KMS-11 (cell line): ENCODE data around the gene CDH3.
"Not testable (repeated sequence)": the region's sequence is repeated elsewhere in the genome, so short reads cannot be mapped to it uniquely, and the experiment has no call there.

Experiments used
- H2AFZ ChIP-seq: fragments of 200-600 bp; sonication (generic); 2 replicates; pipeline ENCODE4 v1.6.1; 2016; ENCODE audit warnings: antibody characterized with exemption, mixed run types, low read depth
- H3K27ac ChIP-seq: fragments of 200-600 bp; sonication (generic); 2 replicates; pipeline ENCODE4 v1.6.1; 2016; ENCODE audit warnings: mild to moderate bottlenecking, mixed run types
- H3K27me3 ChIP-seq: fragments of 200-600 bp; sonication (generic); 2 replicates; pipeline ENCODE4 v1.6.1; 2017; ENCODE audit warnings: mild to moderate bottlenecking, low read depth, mixed run types, moderate library complexity; ENCODE audit not compliant: insufficient read depth
- H3K36me3 ChIP-seq: fragments of 200-600 bp; sonication (generic); 2 replicates; pipeline ENCODE4 v1.6.1; 2017; ENCODE audit warnings: mild to moderate bottlenecking, mixed run types; ENCODE audit not compliant: insufficient read depth
- H3K4me1 ChIP-seq: fragments of 200-600 bp; sonication (generic); 2 replicates; pipeline ENCODE4 v1.6.1; 2016; ENCODE audit warnings: mild to moderate bottlenecking, low read depth, mixed run types; ENCODE audit not compliant: poor library complexity, severe bottlenecking
- H3K4me2 ChIP-seq: fragments of 200-600 bp; sonication (generic); 2 replicates; pipeline ENCODE4 v1.7.0; 2016; ENCODE audit warnings: mild to moderate bottlenecking, mixed run types
- H3K4me3 ChIP-seq: fragments of 200-600 bp; sonication (generic); IDR thresholded peaks from 2 replicates; pipeline ENCODE4 v1.6.1; 2017; ENCODE audit warnings: low read depth, low read length, mixed read lengths; ENCODE audit not compliant: insufficient read depth
- H3K79me2 ChIP-seq: fragments of 200-600 bp; sonication (generic); 2 replicates; pipeline ENCODE4 v1.6.1; 2016; ENCODE audit warnings: low read depth, mixed run types; ENCODE audit not compliant: insufficient read depth
- H3K9ac ChIP-seq: fragments of 200-600 bp; sonication (generic); 2 replicates; pipeline ENCODE4 v1.6.1; 2016; ENCODE audit warnings: mild to moderate bottlenecking, mixed run types
- H4K20me1 ChIP-seq: fragments of 200-600 bp; sonication (generic); 2 replicates; pipeline ENCODE4 v1.6.1; 2016; ENCODE audit warnings: mild to moderate bottlenecking, mixed run types; ENCODE audit not compliant: insufficient read depth
- CTCF ChIP-seq: fragments of 200-600 bp; sonication (generic); conservative IDR thresholded peaks from 2 replicates; pipeline ENCODE4 v1.6.1; 2017; ENCODE audit warnings: low read depth, mild to moderate bottlenecking, antibody characterized with exemption, low read length, moderate library complexity, mixed read lengths

CDH3 gene

GRCh38 chr16:68710211-68710610 lies 65.1 kb downstream of the CDH3 start:
- Histone ChIP-seq H3K79me2 (no peaks in the 10 kb centered on the region), H3K4me1 (peaks cover 6% of the 10 kb centered on the region), H3K27me3 (no peaks in the 10 kb centered on the region), H3K4me2 (no peak overlapping the region), H3K36me3 (no peaks in the 10 kb centered on the region), H2AFZ (no peak overlapping the region), H3K27ac (no peak overlapping the region), H3K4me3 (no peak overlapping the region), H3K9ac (no peak overlapping the region), H4K20me1 (no peaks in the 10 kb centered on the region)
- TF ChIP-seq CTCF, result no peak

- Histone ChIP-seq H3K4me3 (no peak overlapping the region), H3K36me3 (no peaks in the 10 kb centered on the region), H3K79me2 (no peaks in the 10 kb centered on the region), H4K20me1 (no peaks in the 10 kb centered on the region), H3K9ac (no peak overlapping the region), H3K4me2 (no peak overlapping the region), H3K27ac (no peak overlapping the region), H3K4me1 (peaks cover 6% of the 10 kb centered on the region), H2AFZ (no peak overlapping the region), H3K27me3 (no peaks in the 10 kb centered on the region)
- TF ChIP-seq CTCF, result no peak
Measured at GRCh38 chr16:68711421-68712139, 66.5 kb downstream of the CDH3 start.

GRCh38 chr16:68713361-68713760 lies 68.3 kb downstream of the CDH3 start:
- Histone ChIP-seq H3K4me1 (peaks cover 6% of the 10 kb centered on the region), H3K27me3 (no peaks in the 10 kb centered on the region), H3K4me2 (no peak overlapping the region), H3K36me3 (no peaks in the 10 kb centered on the region), H3K27ac (no peak overlapping the region), H3K4me3 (no peak overlapping the region), H3K79me2 (no peaks in the 10 kb centered on the region), H3K9ac (no peak overlapping the region), H4K20me1 (no peaks in the 10 kb centered on the region), H2AFZ (no peak overlapping the region)
- TF ChIP-seq CTCF, result no peak

GRCh38 chr16:68715471-68715870 lies 70.4 kb downstream of the CDH3 start:
- TF ChIP-seq CTCF, result no peak
- H3K27me3 ChIP-seq, result no peaks in the 10 kb centered on the region
- peaks cover 9% of the 10 kb centered on the region for H3K4me1 ChIP-seq
- no peaks in the 10 kb centered on the region for H3K79me2 ChIP-seq
- H2AFZ ChIP-seq, result no peak overlapping the region
- H4K20me1 ChIP-seq, result no peaks in the 10 kb centered on the region
- no peak overlapping the region for H3K9ac ChIP-seq
- H3K4me3 ChIP-seq, result no peak overlapping the region
- H3K27ac ChIP-seq, result no peak overlapping the region
- no peaks in the 10 kb centered on the region for H3K36me3 ChIP-seq
- no peak overlapping the region for H3K4me2 ChIP-seq

GRCh38 chr16:68716516-68716915 lies 71.4 kb downstream of the CDH3 start:
- H2AFZ ChIP-seq, H3K4me2 ChIP-seq, H3K79me2 ChIP-seq, H3K36me3 ChIP-seq, H3K9ac ChIP-seq, H3K4me3 ChIP-seq, H3K4me1 ChIP-seq, H3K27ac ChIP-seq, H4K20me1 ChIP-seq, H3K27me3 ChIP-seq: not testable (repeated sequence)
